Measurements from ENCODE around the gene GALNT3. TPM values are rescaled to one million over a fixed set of nuclear protein-coding genes. Genes with fewer than 3 reads are reported as not detected.

The GALNT3 gene
- total and polyA plus RNA-seq, 2 experiments from 2014 or later, result 0.40 to 1.1 TPM

- Histone ChIP-seq H3K9me3 (ENCODE audit: low read depth) (no peaks in the 10 kb centered on the region), H3K27ac (no peak overlapping the region), H3K27me3 (replicated peaks; ENCODE audit: insufficient read depth) (no peaks in the 10 kb centered on the region), H2AFZ (peak overlapping the region; percentile 56; the same call in 1 of the 2 replicates), H3F3A (ENCODE audit: insufficient read depth) (no peaks in the 10 kb centered on the region), H3K4me3 (no peak overlapping the region), H3K79me2 (ENCODE audit: insufficient read depth) (no peaks in the 10 kb centered on the region), H4K20me1 (ENCODE audit: insufficient read depth) (no peaks in the 10 kb centered on the region), H3K4me2 (ENCODE audit: unreplicated experiment) (no peak overlapping the region), H3K36me3 (ENCODE audit: low read depth) (no peaks in the 10 kb centered on the region), H3K9ac (no peak overlapping the region), H3K9me2 (ENCODE audit: insufficient read depth) (peaks cover 8% of the 10 kb centered on the region; the same call in 1 of the 2 replicates), H3K4me1 (ENCODE audit: insufficient read depth) (peaks cover 8% of the 10 kb centered on the region)
- in situ Hi-C loops (cut with MboI), result no loop called here
- WGBS, 2 experiments (ENCODE audit: low coverage in 1 of 2, low lambda C conversion rate in 2 of 2, missing lambda C conversion rate in 2 of 2), result 50 to 51% methylated on average over 2 of the region's 2 CpGs
- DNase-seq, result no peak
- TF ChIP-seq EZH2 (IDR thresholded peaks at IDR 0.05; ENCODE audit: insufficient read depth, poor library complexity, severe bottlenecking) (no peak), EZH2phosphoT487 (IDR thresholded peaks at IDR 0.05; ENCODE audit: insufficient read depth, low read depth) (no peak)
Observed at GRCh38 chr2:165815299-165816141, 21.5 kb upstream of the GALNT3 start.

DNA sequence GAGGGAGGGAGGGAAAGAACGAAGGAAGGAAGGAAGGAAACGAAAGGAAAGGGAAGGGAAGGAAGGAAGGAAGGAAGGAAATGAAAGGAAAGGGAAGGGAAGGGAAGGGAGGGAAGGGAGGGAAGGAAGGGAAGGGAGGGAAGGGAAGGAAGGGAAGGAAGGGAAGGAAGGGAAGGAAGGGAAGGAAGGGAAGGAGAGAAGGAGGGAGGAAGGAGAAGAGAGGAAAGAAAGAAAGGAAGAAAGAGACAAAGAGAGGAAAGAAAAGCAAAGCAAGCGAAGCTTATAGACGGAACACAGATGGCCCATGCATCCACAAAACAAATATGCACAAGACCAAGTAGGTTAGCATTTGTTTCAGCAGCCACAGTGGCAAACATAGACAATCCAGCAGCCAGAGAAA lies 20.4 kb upstream of the GALNT3 start:
- 82 to 92% methylated on average over 4 of the region's 4 CpGs for whole genome bisulfite sequencing, 2 experiments (ENCODE audit: low coverage in 1 of 2, low lambda C conversion rate in 2 of 2, missing lambda C conversion rate in 2 of 2)
- Histone ChIP-seq H3K4me2 (ENCODE audit: unreplicated experiment) (no peak overlapping the region), H3K79me2 (ENCODE audit: insufficient read depth) (no peaks in the 10 kb centered on the region), H3K4me1 (ENCODE audit: insufficient read depth) (peaks cover 8% of the 10 kb centered on the region), H3K27ac (no peak overlapping the region), H3K27me3 (replicated peaks; ENCODE audit: insufficient read depth) (no peaks in the 10 kb centered on the region), H2AFZ (no peak overlapping the region), H3K36me3 (ENCODE audit: low read depth) (no peaks in the 10 kb centered on the region), H3K4me3 (no peak overlapping the region), H3K9me2 (ENCODE audit: insufficient read depth) (peaks cover 8% of the 10 kb centered on the region; the same call in 1 of the 2 replicates), H4K20me1 (ENCODE audit: insufficient read depth) (no peaks in the 10 kb centered on the region), H3F3A (ENCODE audit: insufficient read depth) (no peaks in the 10 kb centered on the region), H3K9ac (no peak overlapping the region), H3K9me3 (ENCODE audit: low read depth) (no peaks in the 10 kb centered on the region)
- in situ Hi-C loops (cut with MboI), result no loop called here
- DNase-seq, result no peak
- no peak for TF ChIP-seq EZH2phosphoT487 (IDR thresholded peaks at IDR 0.05; ENCODE audit: insufficient read depth, low read depth)
- TF ChIP-seq EZH2 (IDR thresholded peaks at IDR 0.05; ENCODE audit: insufficient read depth, poor library complexity, severe bottlenecking), result no peak

- no peak overlapping the region for H2AFZ ChIP-seq
- no peaks in the 10 kb centered on the region for H3K36me3 ChIP-seq (ENCODE audit: low read depth)
- H3K9ac ChIP-seq, result no peak overlapping the region
- TF ChIP-seq EZH2 (IDR thresholded peaks at IDR 0.05; ENCODE audit: insufficient read depth, poor library complexity, severe bottlenecking) (no peak), EZH2phosphoT487 (IDR thresholded peaks at IDR 0.05; ENCODE audit: insufficient read depth, low read depth) (no peak)
- no peaks in the 10 kb centered on the region for H3K9me3 ChIP-seq (ENCODE audit: low read depth)
- H3K27me3 ChIP-seq (replicated peaks; ENCODE audit: insufficient read depth), result no peaks in the 10 kb centered on the region
- no peak overlapping the region for H3K4me2 ChIP-seq (ENCODE audit: unreplicated experiment)
- DNase-seq, result no peak
- H3K4me1 ChIP-seq (ENCODE audit: insufficient read depth), result peaks cover 8% of the 10 kb centered on the region
- no peaks in the 10 kb centered on the region for H4K20me1 ChIP-seq (ENCODE audit: insufficient read depth)
- no peaks in the 10 kb centered on the region for H3F3A ChIP-seq (ENCODE audit: insufficient read depth)
- H3K9me2 ChIP-seq (ENCODE audit: insufficient read depth), result 0 out of 2 replicates have a peak, but pooled peaks cover 3% of the 10 kb centered on the region
- H3K27ac ChIP-seq, result no peak overlapping the region
- no peak overlapping the region for H3K4me3 ChIP-seq
- WGBS, 2 experiments (ENCODE audit: low coverage in 1 of 2, low lambda C conversion rate in 2 of 2, missing lambda C conversion rate in 2 of 2), result 78 to 83% methylated on average over 1 of the region's 1 CpG
- in situ Hi-C loops (cut with MboI), result no loop called here
- no peaks in the 10 kb centered on the region for H3K79me2 ChIP-seq (ENCODE audit: insufficient read depth)
Observed at GRCh38 chr2:165811592-165812370, 17.7 kb upstream of the GALNT3 start.

GRCh38 chr2:165810418-165810817 lies 16.4 kb upstream of the GALNT3 start:
- Histone ChIP-seq H3K4me1 (ENCODE audit: insufficient read depth) (peaks cover 8% of the 10 kb centered on the region), H3K4me2 (ENCODE audit: unreplicated experiment) (no peak overlapping the region), H3K36me3 (ENCODE audit: low read depth) (no peaks in the 10 kb centered on the region), H3F3A (ENCODE audit: insufficient read depth) (no peaks in the 10 kb centered on the region), H3K27me3 (replicated peaks; ENCODE audit: insufficient read depth) (no peaks in the 10 kb centered on the region), H2AFZ (no peak overlapping the region), H3K79me2 (ENCODE audit: insufficient read depth) (no peaks in the 10 kb centered on the region), H4K20me1 (ENCODE audit: insufficient read depth) (no peaks in the 10 kb centered on the region), H3K9ac (no peak overlapping the region), H3K27ac (no peak overlapping the region), H3K9me3 (ENCODE audit: low read depth) (no peaks in the 10 kb centered on the region), H3K9me2 (ENCODE audit: insufficient read depth) (0 out of 2 replicates have a peak, but pooled peaks cover 3% of the 10 kb centered on the region), H3K4me3 (no peak overlapping the region)
- TF ChIP-seq EZH2phosphoT487 (IDR thresholded peaks at IDR 0.05; ENCODE audit: insufficient read depth, low read depth) (no peak), EZH2 (IDR thresholded peaks at IDR 0.05; ENCODE audit: insufficient read depth, poor library complexity, severe bottlenecking) (no peak)
- in situ Hi-C loops (cut with MboI), result no loop called here
- no peak for DNase-seq
- 64 to 67% methylated on average over 9 of the region's 9 CpGs for WGBS, 2 experiments (ENCODE audit: low coverage in 1 of 2, low lambda C conversion rate in 2 of 2, missing lambda C conversion rate in 2 of 2)
